Upper lobe of left lung (tissue), 4 donors: ENCODE results near the gene DMD.

Experiments used
- EP300 ChIP-seq, 4 donors: sonication (generic); formaldehyde crosslinking; IDR thresholded peaks; one replicate each; pipeline ENCODE4 v1.5.1; 2017; ENCODE audit warnings: antibody characterized with exemption in 4 of 4, control low read depth in 2 of 4
- POLR2A ChIP-seq, 4 donors: fragments of 450-650 bp; IDR thresholded peaks; one replicate each; pipeline ENCODE4 v1.5.1; 2016 to 2017; ENCODE audit warnings: antibody characterized with exemption in 4 of 4, mild to moderate bottlenecking in 2 of 4
- TF ChIP-seq, protein P1 (sequence below), 6 experiments: fragments of 450-650 bp in 4 of 6; fragments of 200-600 bp in 2 of 6; sonication (generic) in 2 of 6; IDR thresholded peaks; one replicate each; pipeline ENCODE4 v1.5.1; 2016 to 2019; ENCODE audit warnings: antibody characterized with exemption in 6 of 6

- TF ChIP-seq POLR2A (IDR thresholded peaks at IDR 0.05): no peak
- TF ChIP-seq, protein P1, sequence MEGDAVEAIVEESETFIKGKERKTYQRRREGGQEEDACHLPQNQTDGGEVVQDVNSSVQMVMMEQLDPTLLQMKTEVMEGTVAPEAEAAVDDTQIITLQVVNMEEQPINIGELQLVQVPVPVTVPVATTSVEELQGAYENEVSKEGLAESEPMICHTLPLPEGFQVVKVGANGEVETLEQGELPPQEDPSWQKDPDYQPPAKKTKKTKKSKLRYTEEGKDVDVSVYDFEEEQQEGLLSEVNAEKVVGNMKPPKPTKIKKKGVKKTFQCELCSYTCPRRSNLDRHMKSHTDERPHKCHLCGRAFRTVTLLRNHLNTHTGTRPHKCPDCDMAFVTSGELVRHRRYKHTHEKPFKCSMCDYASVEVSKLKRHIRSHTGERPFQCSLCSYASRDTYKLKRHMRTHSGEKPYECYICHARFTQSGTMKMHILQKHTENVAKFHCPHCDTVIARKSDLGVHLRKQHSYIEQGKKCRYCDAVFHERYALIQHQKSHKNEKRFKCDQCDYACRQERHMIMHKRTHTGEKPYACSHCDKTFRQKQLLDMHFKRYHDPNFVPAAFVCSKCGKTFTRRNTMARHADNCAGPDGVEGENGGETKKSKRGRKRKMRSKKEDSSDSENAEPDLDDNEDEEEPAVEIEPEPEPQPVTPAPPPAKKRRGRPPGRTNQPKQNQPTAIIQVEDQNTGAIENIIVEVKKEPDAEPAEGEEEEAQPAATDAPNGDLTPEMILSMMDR (IDR thresholded peaks at IDR 0.05): no peak
- TF ChIP-seq EP300 (IDR thresholded peaks at IDR 0.05): no peak
Measured at GRCh38 chrX:31603411-31604120, 1607.8 kb downstream of the DMD start.
